B cell (primary cell): Measurements from ENCODE around the gene AIG1. TPM values are rescaled to one million over a fixed set of nuclear protein-coding genes. Genes with fewer than 3 reads are reported as not detected.

Experiments
- ATAC-seq: fragments of 200-7000 bp; cut with Tn5 transposase; one replicate; pipeline ENCODE4 v1.10.0; 2021; ENCODE audit warnings: low read depth, mild to moderate bottlenecking, moderate number of reproducible peaks, moderate library complexity
- CTCF ChIA-PET: fragments of 350-600 bp; sonication (Branson Sonifier 250); formaldehyde crosslinking; loops from one replicate; lab custom pipeline; 2021; ENCODE audit warnings: antibody characterized with exemption, inconsistent platforms; lab: Charles Lee
- POLR2A ChIA-PET: fragments of 350-600 bp; sonication (Branson Sonifier 250); formaldehyde crosslinking; loops from one replicate; lab custom pipeline; 2021; ENCODE audit warnings: antibody characterized with exemption; lab: Charles Lee
- DNase-seq: peaks from one replicate; pipeline ENCODE4 v3.0.0; 2013
- H2AFZ ChIP-seq: 2 replicates; pipeline ENCODE4 v1.6.1; 2012; ENCODE audit warnings: mild to moderate bottlenecking, low read depth, low read length; ENCODE audit not compliant: insufficient read depth, poor library complexity, severe bottlenecking
- H3K27ac ChIP-seq, 2 donors: 1 replicate in 1 of 2; 2 replicates in 1 of 2; pipeline ENCODE4 v1.5.1; 2012 to 2013; ENCODE audit warnings: low read length in 2 of 2, mild to moderate bottlenecking in 2 of 2, moderate library complexity in 1 of 2
- H3K27me3 ChIP-seq, 4 experiments: fragments of 200-600 bp in 1 of 4; sonication (generic) in 1 of 4; replicated peaks in 1 of 4; 1 replicate in 2 of 4; 2 replicates in 2 of 4; pipeline versions ENCODE4 v1.6.1 to v1.7.0; 2013 to 2016; ENCODE audit warnings: low read length in 3 of 4, mild to moderate bottlenecking in 2 of 4, mixed read lengths in 1 of 4, moderate library complexity in 1 of 4; ENCODE audit not compliant: insufficient read depth in 4 of 4, control insufficient read depth in 3 of 4; ENCODE audit errors: control extremely low read depth in 1 of 4
- H3K36me3 ChIP-seq, 2 experiments: replicated peaks in 1 of 2; 1 replicate in 1 of 2; 2 replicates in 1 of 2; pipeline versions ENCODE4 v1.6.1 to v1.7.1; 2013; ENCODE audit warnings: low read length in 1 of 2; ENCODE audit not compliant: insufficient read depth in 2 of 2, control insufficient read depth in 1 of 2; ENCODE audit errors: control extremely low read depth in 1 of 2, extremely low read depth in 1 of 2
- H3K4me1 ChIP-seq, 2 donors: fragments of 200-600 bp in 1 of 2; sonication (generic) in 1 of 2; 1 replicate in 1 of 2; 2 replicates in 1 of 2; pipeline versions ENCODE4 v1.5.1 to v1.6.1; 2013 to 2017; ENCODE audit warnings: low read length in 2 of 2; ENCODE audit not compliant: control insufficient read depth in 2 of 2, insufficient read depth in 2 of 2
- H3K4me2 ChIP-seq: replicated peaks from 2 replicates; pipeline ENCODE3; 2012; ENCODE audit warnings: mild to moderate bottlenecking, low read depth, low read length; ENCODE audit not compliant: poor library complexity, severe bottlenecking
- H3K4me3 ChIP-seq, 5 experiments: fragments of 200-600 bp in 1 of 5; sonication (generic) in 1 of 5; 1 replicate in 3 of 5; 2 replicates in 2 of 5; pipeline versions ENCODE4 v1.5.1 to v1.7.0; 2011 to 2016; ENCODE audit warnings: low read length in 4 of 5, mild to moderate bottlenecking in 4 of 5, low read depth in 2 of 5, control low read depth in 1 of 5, moderate library complexity in 1 of 5; ENCODE audit not compliant: insufficient read depth in 1 of 5; ENCODE audit errors: control extremely low read depth in 1 of 5, extremely low read depth in 1 of 5
- H3K79me2 ChIP-seq: fragments of 200-600 bp; sonication (generic); one replicate; pipeline ENCODE4 v1.6.0; 2016; ENCODE audit warnings: low read length; ENCODE audit not compliant: control insufficient read depth, insufficient read depth
- H3K9ac ChIP-seq: fragments of 200-600 bp; sonication (generic); 2 replicates; pipeline ENCODE4 v1.6.1; 2017; ENCODE audit warnings: mild to moderate bottlenecking, low read length, moderate library complexity
- H3K9me3 ChIP-seq, 3 donors: one replicate each; pipeline versions ENCODE4 v1.6.1 to v1.7.1; 2013; ENCODE audit warnings: low read length in 2 of 3; ENCODE audit not compliant: control insufficient read depth in 2 of 3, insufficient read depth in 1 of 3; ENCODE audit errors: control extremely low read depth in 1 of 3
- H4K20me1 ChIP-seq: 2 replicates; pipeline ENCODE4 v1.6.0; 2012; ENCODE audit warnings: mild to moderate bottlenecking, low read length; ENCODE audit not compliant: insufficient read depth, control insufficient read depth, poor library complexity, severe bottlenecking
- H3K27ac Mint-ChIP-seq: one replicate; pipeline ENCODE4 v1.8.0; 2021; ENCODE audit warnings: mixed read lengths
- H3K27me3 Mint-ChIP-seq: one replicate; pipeline ENCODE4 v1.8.0; 2021; ENCODE audit warnings: mixed read lengths
- H3K4me1 Mint-ChIP-seq: one replicate; pipeline ENCODE4 v1.8.0; 2021; ENCODE audit warnings: mixed read lengths
- H3K4me3 Mint-ChIP-seq: one replicate; pipeline ENCODE4 v1.8.0; 2021; ENCODE audit warnings: mixed read lengths
- H3K9me3 Mint-ChIP-seq: one replicate; pipeline ENCODE4 v1.8.0; 2022; ENCODE audit warnings: mixed read lengths; ENCODE audit not compliant: insufficient read depth
- CTCF ChIP-seq: fragments of 200-600 bp; IDR thresholded peaks from one replicate; pipeline ENCODE4 v1.8.0; 2022; ENCODE audit warnings: antibody characterized with exemption, mild to moderate bottlenecking
- EZH2 ChIP-seq: IDR thresholded peaks from 2 replicates; pipeline ENCODE4 v1.6.1; 2012; ENCODE audit warnings: borderline replicate concordance, low read depth, mild to moderate bottlenecking, moderate library complexity, low read length; ENCODE audit not compliant: insufficient read depth, poor library complexity, severe bottlenecking
- WGBS: methylation state at CpG from one replicate; pipeline ENCODE4 v1.1.5; 2013; ENCODE audit warnings: missing lambda C conversion rate; ENCODE audit not compliant: insufficient coverage; 5-methylcytosine and 5-hydroxymethylcytosine counted together
- intact Hi-C: fragments of 100-400 bp; cut with micrococcal nuclease; formaldehyde crosslinking; loops from one replicate; pipeline ENCODE4 v1.10.0; 2022
- polyA plus RNA-seq: library from polyadenylated mRNA; depleted of rRNA; stranded (reverse); fragments of >200 nt; gene quantifications from 2 replicates; pipeline ENCODE4 v1.2.3, GENCODE V29; 2012
- total RNA-seq, 2 donors: library from RNA; stranded (reverse); fragments of 120-200 nt in 1 of 2; gene quantifications; 1 replicate in 1 of 2; 2 replicates in 1 of 2; pipeline versions ENCODE4 v1.2.3 to v1.2.4, GENCODE V29; 2013 to 2022

The AIG1 gene
- total and polyA plus RNA-seq, 2 donors (not counting 1 experiment from before 2014, with no cell fraction given): 7.0 to 9.0 TPM

- H3K79me2 ChIP-seq: no peaks in the 10 kb centered on the region
- TF ChIP-seq EZH2 (no peak), CTCF (no peak)
- peaks cover 13 to 14% of the 10 kb centered on the region in 2 donors for H3K4me1 ChIP-seq
- ATAC-seq (no peak), DNase-seq (no peak)
- CTCF ChIA-PET: no interaction called here
- POLR2A ChIA-PET: no interaction called here
- H3K4me3 ChIP-seq: no peak overlapping the region
- H3K27ac ChIP-seq: no peak overlapping the region
- no peak overlapping the region for H3K9ac ChIP-seq
- H3K4me2 ChIP-seq: no peak overlapping the region
- no peaks in the 10 kb centered on the region for H3K36me3 ChIP-seq
- intact Hi-C loops: no loop called here
- no peak overlapping the region for H3K4me3 Mint-ChIP-seq
- H3K27ac Mint-ChIP-seq: no peak overlapping the region
- H3K9me3 Mint-ChIP-seq: no peaks in the 10 kb centered on the region
- peaks cover 2% of the 10 kb centered on the region for H3K4me1 Mint-ChIP-seq
- no peaks in the 10 kb centered on the region for H3K27me3 ChIP-seq
- H2AFZ ChIP-seq: no peak overlapping the region
- H3K27me3 Mint-ChIP-seq: no peaks in the 10 kb centered on the region
- H4K20me1 ChIP-seq: no peaks in the 10 kb centered on the region
- no CpG with 5 or more reads among the region's 2 CpGs for WGBS
- no peaks in the 10 kb centered on the region for H3K9me3 ChIP-seq
Measured at GRCh38 chr6:143093290-143093689, 32.6 kb downstream of the AIG1 start.

DNA sequence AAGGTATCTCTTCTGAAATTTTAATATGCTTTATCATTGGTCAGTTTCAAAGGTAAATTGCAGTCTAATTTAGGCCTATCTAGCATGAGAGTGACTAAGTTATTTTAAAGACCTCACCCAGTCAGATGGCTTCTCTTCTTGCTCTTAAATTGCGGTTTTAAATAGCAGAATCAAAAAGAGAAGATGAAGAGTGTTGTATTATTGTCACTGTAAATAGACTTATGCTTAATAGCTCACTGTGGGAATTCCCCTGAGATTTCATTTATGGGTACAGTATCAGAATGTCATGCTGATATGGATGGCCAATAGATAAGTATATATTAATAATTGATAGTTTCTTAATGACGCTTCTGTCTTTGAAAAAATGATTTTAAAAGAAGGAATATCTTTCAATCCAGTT, 35.7 kb downstream of the AIG1 start:
- POLR2A ChIA-PET: no interaction called here
- TF ChIP-seq EZH2 (no peak), CTCF (no peak)

More for the DNA sequence above, 35.7 kb downstream of the AIG1 start:
- Mint-ChIP-seq H3K4me3 (no peak overlapping the region), H3K9me3 (no peaks in the 10 kb centered on the region), H3K27ac (no peak overlapping the region), H3K27me3 (no peaks in the 10 kb centered on the region), H3K4me1 (peaks cover 2% of the 10 kb centered on the region)
- WGBS: no CpG with 5 or more reads among the region's 2 CpGs
- DNase-seq: no peak
- Histone ChIP-seq H3K79me2 (no peaks in the 10 kb centered on the region), H3K4me2 (no peak overlapping the region), H3K27me3 (no peaks in the 10 kb centered on the region), H3K9me3 (no peaks in the 10 kb centered on the region), H3K4me1 (peaks cover 16 to 18% of the 10 kb centered on the region in 2 donors), H3K4me3 (no peak overlapping the region), H3K27ac (no peak overlapping the region), H4K20me1 (no peaks in the 10 kb centered on the region), H3K36me3 (no peaks in the 10 kb centered on the region), H2AFZ (no peak overlapping the region), H3K9ac (no peak overlapping the region)
- intact Hi-C loops: loop anchor here (5.0 kb wide), 1 partner anchor 34 kb away; the partner anchor contains the start of gene AIG1
- CTCF ChIA-PET: no interaction called here
- ATAC-seq: no peak
